Islet precursor cell (in vitro differentiated cells): ENCODE data around the gene PKP4.
"Not testable (repeated sequence)": the region's sequence is repeated elsewhere in the genome, so short reads cannot be mapped to it uniquely, and the experiment has no call there.

Experiments
- DNase-seq: peaks from one replicate; pipeline ENCODE4 v3.0.0-alpha.2; 2018

PKP4 gene

DNA sequence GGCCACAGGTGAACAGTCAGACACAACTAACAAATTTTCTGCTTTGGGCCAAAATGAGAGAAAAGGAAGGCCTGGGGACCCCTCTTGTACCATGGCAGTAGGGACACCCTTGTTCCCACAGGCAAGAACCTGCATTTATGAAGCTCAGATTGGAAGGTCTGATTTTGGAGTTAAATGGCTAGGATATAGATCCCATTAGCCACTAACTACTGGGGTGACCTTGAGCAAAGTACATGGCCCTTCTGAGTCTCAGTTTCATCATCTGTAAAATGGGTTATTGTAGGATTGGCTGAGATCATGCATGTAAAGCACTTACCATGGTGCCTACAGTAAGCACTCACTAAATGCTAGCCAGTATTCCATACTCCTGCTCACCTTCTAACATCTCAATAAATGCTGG lies 236.7 kb downstream of the PKP4 start:
- no peak for DNase-seq

DNA sequence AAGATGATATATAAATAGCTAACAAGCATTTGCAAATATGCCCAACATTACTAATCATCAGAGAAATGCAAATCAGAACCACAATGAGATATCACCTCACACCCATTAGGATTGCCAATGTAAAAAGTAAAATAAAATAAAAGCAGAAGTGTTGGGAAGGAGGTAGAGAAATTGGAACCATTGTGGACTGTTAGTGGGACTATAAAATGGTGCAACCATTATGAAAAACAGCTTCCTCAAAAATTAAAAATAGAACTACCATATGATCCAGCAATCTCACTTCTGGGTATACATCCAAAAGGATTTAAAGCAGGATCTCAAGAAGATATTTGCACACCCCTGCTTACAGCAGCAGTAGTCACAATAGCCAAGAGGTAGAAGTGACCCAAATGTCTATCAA lies 238.6 kb downstream of the PKP4 start:
- no peak for DNase-seq

DNA sequence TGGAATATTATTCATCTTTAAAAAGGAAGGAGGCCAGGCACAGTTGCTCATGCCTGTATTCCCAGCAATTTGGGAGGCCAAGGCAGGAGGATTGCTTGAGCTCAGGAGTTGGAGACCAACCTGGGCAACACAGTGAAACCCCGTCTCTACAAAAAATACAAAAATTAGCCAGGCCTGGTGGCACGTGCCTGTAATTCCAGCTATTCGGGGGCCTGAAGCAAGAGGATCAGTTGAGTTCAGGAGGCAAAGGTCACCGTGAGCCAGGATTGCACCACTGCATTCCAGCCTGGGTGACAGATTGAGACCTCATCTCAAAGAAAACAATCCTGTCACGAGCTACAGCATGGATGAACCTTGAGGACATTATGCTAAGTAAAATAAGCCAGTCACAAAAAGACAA lies 239.0 kb downstream of the PKP4 start:
- peak; percentile 48 for DNase-seq

DNA sequence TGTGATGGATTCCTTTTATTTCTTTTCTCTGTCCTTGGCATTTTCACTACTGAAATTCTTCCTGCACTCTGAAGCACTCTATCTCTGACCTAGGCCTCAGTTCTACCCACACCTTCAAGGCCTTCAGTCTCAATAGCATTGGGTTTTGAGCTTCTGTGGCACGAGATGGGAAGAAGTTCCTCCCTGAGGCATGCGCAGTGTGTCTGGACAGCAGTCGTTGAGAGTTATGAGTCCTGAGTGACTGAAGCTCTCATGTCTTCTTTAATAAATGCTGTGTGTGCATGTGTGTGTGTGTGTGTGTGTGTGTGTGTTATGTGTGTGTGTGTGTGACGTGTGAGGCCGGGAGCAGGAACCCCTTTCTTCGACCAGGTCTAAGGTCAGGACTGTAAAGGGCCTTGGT lies 242.6 kb downstream of the PKP4 start:
- peak; percentile 27 for DNase-seq

DNA sequence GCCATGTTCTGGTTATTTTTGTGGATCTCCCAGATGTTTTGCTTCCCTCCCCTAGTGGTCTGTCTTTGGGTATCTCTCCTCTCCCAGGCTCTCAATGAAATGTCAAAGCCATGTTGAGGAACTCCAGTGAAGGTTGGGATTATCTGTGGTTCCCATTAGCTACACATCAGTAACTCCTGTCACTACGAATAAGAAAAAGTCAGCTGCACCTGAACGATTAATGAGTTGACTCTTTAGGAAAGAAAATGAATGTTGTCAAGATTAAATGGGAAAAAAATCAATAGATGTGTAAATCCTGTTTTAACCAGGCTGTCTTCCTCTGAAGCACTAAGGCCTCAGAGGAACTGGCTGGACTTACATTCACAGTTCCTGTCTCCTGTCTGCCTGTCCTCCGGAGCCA lies 244.3 kb downstream of the PKP4 start:
- peak; percentile 11 for DNase-seq

DNA sequence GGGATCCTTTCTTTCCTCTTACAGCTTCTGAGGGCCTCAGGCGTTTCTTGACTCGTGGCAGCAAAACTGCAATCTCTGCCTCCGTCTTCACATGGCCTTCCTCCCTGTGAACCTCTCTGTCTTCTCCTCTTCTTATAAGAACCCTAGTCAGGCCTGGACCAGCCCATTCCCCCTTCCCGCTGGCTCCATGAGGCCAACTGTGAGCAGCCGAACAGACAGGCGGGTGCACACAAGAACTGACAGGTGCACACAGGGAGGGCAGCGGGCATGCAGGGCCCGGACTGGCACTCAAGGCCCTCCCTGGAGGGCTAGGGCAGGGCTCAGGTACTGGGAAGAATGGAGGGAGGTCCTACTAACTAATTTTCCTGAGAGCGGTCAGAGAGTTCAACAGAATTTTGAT lies 246.0 kb downstream of the PKP4 start:
- DNase-seq, result peak; percentile 19

DNA sequence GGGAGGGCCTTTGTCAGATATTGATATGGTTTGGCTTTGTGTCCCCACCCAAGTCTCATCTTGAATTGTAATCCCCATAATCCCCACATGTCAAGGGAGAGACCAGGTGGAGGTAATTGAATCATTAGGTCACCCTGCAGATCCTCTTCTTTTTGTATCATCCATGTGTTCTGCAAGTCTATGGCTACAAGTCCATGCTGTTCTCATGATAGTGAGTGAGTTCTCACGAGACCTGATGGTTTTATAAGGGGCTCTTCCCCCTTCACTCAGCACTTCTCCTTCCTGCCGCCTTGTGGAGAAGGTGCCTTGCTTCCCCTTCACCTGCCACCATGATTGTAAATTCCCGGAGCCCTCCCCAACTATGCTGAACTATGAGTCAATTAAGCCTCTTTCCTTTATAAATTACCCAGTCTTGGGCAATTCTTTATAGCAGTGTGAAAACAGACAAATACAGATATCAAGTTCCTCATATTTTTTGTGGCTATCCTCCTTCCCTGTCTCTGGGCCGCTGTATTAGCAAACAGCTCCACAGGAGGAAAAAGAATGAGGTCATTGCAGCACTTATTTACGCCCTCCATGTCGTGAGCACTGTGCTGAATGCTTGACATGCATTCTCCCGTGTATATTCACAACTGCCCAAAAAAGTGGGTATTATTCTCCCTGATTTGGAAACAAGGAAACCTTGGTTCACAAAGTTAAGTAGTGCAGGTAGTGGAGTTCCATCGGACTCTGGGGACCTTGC lies 248.1 kb downstream of the PKP4 start:
- DNase-seq, result not testable (repeated sequence)

DNA sequence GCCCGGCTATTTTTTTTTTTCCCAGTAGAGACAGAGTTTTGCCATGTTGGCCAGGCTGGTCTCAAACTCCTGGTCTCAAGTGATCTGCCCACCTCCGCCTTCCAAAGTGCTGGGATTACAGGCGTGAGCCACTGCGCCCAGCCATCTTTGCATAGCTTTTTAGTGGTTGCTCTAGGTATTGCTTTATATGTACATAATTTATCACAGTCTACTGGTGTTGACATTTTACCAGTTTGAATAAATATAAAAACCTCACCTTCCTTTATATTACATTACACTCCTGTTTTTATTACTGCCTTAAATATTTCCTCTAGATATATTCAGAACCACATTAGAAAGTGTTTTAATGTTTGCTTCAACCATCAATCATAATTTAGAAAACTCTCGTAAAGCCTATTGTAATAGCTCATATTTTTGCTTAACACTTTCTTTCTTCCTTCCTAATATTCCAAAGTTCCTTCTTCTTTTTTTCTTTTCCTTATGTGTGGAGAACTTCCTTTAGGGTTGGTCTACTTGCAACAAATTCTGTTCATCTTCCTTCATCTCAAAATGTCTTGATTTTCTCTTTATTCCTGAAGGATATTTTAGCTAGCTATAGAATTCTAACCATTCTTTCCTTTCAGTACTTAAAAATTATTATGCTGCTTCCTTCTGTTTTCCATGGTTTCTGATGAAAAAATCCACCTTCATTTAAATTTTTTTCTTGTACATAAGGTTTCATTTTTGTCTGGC lies 256.2 kb downstream of the PKP4 start:
- peak; percentile 11 for DNase-seq

DNA sequence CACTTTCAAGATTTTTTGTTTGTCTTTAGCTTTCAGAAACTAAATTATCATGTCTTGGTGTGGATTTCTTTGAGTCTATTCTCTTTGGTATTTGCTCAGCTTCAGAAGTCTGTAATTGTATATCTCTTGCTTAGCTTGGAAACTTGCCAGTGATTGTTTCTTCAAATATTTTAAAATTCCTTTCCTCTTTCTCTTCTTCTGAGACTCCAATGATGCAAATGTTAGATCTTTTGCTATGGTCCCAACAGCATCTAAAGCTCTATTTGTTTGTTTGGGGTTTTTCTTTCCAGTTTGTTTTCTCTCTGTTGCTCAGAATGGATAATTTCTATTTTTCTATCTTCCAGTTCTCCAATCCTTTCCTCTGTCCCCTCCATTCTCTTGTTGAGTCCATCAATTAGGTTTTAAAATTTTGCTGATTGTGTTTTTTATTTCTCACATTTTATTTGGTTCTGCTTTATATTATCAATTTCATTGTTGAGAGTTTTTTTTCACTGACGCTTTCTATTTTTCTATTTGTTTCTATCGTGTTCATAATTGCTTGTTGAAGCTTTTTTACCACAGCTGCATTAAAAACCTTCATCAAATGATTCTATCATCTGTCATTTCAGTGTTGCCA lies 256.9 kb downstream of the PKP4 start:
- no peak for DNase-seq

DNA sequence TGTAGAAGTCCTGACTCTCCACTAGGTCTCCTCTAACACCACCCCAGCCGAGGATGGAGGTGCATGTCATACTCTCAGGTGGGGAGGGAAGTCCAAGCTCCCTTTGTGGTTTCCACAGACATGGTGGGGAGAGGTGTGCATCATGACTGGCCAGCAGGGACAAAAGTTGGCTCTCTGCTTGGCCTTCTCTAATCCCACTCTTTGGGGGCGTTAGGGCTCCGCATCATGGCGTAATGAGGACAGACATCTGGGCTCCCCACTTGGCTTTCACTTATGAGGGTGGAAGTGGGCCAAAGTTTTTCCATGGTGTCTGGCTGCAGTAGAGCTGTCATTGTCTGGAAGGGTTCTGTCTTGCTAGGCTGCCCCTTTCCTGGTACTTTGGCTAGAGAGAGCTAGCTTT lies 257.7 kb downstream of the PKP4 start:
- DNase-seq, result peak; percentile 15

DNA sequence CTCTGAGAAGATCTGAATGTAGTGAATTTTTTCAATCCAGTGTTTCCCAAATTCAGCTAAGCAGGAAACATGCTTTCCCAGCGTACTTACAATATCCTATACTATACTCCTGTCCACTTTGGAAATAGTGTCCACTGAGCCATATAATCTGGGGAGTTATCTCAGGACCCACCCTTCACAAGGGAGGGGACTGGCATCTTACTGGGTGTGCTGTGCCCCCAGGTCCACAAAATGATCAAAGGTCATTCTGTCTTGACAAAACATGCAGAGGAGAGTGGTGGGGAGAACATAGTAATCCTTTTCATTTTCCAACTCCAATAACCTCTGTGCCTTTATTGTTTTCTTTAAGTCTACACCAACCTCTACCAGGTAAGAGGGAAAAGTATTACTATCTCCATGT lies 258.6 kb downstream of the PKP4 start:
- no peak for DNase-seq

DNA sequence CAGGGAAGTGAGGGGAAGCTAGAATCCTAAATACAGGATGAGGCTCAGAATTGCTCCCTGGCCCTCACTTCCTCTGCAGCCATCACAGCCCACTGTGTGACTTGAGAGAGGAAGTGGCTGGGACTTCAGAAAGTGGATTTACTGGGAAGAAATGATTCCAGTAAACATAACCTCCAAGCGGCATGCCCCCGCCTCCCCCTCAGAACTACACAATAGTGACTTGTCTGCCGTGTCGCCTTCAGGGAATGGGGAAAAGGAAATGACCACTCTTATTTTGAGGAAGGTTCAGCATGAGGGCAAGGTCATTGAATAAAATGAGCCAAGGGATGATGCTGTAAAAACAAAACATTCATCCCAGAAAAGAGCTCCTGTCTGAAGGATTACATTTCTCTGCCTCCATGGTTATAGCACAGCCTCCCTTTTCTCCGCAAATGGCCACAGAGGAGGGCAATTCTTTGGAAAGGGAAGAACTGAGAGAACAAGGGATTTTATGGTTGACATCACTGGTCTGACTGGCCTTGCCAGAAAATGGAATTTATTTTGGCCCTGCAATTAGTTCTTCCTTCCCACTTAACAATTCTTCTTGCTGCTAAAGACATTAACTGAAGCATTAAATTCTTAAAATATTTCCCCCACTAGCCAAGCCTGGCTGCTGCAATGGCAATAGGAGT lies 259.5 kb downstream of the PKP4 start:
- DNase-seq, result peak; percentile 57

DNA sequence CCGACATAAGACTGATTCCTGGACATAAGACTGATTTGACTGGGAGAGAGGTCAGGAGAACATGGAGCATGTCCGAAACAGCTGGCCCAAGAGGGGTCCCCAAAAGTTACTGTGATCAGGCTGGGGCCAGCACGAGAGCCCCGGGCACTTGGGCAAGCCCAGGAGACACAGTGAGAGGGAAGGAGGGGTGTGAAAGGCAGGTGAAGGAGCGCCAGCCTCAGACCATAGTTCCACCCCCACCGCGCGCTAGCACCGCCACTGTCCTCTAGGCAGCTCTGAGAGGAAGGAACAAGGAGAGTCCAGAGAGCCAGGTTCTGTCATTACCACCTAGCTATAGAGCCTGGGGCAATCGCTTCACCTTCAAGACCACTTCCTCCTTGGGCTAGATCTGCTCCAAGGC lies 260.2 kb downstream of the PKP4 start:
- peak; percentile 58 for DNase-seq

DNA sequence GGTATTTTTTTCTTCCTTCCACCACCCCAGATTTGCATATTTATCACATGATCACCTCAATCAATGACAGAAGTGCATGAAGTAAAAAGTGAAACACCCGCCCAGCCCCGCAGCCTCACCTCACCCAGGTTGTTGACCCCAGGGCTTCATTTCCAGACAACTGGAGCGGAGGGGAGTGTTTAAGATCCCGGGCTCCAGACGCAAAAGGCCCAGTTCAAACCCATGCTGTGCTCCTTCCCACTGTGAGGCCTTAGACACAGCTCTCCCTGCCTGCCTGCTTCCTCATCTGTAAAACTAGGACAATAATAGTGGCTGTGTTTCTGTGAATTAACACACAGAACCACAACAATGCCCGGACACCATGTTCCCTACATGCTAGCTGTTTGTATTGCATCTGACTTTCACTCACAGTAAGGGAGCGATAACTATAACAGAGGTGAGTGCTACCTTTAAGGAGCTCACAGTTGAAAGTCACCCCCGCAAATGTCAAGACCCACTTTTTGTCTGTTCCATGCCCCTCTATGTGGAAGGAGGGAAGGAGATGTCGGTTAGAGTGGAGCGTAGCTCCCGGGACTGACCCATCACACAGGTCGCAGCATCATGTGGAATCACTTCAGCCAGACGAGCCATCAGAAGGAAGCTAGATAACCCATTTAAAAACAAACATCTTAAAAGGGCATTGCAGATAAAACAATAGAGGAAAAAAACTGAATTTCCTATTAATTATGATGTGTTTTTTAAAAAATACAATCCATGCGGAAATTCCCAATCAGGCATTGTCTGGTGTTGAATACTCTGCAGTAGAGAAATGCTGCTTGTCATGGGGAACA lies 260.8 kb downstream of the PKP4 start:
- DNase-seq, result peak; percentile 63

DNA sequence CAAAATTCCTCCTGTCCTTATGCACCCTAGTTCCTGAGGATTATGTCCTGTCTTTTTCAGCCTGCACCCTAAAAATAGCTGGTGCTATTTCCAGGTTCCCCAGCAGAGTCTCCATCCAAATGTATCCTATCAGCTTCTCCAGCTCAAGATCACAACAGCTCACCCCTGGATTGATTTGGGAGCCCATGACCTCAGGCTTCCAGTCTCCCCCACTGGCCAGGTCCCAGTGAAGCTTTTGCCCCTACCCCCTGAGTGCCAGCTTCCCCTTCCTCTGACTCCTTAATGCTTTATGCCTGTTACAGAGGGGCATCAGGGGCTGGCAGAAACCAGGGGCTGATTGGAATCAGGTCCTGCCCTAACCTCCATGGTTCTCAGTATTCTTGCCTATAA lies 261.4 kb downstream of the PKP4 start:
- DNase-seq, result peak; percentile 7

DNA sequence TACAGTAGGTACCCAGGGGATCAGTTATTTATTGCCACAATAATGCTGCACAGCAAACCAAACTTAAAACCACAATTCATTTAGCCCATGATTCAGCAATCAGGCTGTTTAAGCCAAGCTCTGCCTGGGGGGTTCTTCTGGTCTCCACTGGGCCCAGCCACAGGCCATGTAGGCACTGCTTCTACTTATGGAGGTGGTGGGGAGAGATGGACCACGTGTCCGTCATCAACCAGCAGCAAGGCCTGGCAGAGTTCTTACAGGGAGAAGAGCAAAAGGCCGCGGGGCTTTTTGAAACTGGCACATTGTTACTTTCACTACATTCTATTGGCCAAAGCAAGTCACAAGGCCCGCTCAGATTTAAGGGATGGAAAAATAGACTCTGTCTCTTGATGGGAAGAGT lies 262.1 kb downstream of the PKP4 start:
- peak; percentile 35 for DNase-seq

DNA sequence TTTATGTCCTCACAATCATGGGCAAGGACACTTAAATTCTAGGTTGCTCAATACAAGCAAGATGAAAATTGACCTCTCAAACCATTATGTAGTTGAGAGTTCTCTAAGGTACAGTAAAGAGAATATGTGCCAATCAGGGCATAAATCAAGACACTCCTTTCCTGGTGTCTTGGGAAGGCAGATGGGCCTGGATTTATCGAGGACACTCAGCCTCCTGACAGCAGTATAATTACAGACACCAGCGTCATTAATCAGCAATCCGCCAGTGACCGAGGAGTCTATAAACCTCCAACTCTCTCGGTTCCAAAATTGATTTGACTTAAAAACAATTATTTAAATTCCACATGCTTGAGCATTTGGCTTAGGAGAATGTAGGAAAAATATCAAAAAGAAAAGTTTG lies 262.7 kb downstream of the PKP4 start:
- DNase-seq, result no peak

DNA sequence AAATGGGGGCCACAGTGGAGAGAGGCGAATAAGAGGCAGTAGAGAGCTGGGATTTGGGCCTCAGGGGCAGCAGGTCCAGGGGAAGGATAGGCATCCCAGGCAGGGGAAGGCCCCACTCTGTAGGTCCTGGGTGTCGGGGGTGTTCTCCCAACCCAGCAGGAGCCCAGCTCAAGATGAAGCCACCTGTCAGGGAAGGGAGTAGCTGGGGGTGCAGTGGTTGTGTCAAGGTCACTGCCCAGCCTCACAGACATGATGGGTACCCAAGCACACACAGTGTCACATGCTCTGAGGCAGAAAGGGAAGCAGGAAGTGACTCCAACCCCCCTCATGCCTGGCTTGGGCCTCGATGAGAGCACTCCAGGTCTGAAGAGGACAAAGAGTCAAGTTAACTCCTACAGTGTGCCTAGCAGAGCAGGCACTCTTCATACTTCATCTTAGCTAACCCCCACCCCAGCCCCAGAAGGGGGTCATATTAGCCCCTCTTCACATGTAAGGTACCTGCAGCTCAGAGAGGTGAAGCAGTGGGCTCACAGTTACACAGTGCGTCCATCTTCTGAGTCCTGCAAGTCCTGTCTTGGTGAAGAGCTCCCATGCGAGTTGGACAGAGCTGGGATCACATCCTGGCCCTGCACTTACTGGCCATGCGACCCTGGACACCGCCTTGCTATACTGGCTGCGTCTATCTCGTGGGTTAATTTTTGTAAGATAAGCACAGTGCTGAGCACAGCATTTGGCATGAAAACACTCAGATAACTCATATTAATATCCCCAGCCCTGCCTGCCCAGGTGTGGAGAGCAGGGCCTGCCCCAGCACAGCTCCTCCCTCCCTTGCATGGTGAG lies 265.7 kb downstream of the PKP4 start:
- peak; percentile 39 for DNase-seq

DNA sequence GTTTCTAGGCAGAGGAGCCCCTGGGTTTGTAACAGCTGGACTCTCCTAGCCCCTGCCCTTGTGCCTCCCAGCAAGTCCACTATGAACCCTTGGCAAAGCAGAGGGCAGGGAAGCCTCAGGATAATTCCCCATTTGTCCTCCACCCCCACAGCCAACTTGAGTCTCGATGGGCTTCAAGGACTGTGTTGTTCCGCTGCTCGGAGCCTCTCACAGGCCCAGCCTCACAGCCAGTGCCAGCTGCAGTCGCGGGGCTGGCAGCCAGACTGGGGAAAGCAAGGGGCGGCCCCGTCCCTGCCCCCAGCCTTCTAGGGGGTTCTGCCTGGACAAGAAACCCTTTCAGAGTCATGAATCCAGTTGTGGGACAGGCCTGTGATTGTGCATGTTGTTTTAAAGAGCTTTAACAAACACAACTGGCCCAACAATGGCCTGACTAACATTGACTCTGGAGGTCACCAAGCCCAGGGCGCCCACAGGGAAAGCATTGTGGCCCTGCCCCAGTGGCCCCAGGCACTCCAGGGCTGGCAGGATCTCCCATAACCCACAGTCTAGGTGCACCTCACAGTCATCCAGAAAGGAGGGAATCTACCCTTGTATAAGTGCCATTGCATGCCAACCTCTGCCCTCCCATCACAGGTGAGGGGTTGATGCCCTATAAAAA lies 266.6 kb downstream of the PKP4 start:
- peak; percentile 41 for DNase-seq

DNA sequence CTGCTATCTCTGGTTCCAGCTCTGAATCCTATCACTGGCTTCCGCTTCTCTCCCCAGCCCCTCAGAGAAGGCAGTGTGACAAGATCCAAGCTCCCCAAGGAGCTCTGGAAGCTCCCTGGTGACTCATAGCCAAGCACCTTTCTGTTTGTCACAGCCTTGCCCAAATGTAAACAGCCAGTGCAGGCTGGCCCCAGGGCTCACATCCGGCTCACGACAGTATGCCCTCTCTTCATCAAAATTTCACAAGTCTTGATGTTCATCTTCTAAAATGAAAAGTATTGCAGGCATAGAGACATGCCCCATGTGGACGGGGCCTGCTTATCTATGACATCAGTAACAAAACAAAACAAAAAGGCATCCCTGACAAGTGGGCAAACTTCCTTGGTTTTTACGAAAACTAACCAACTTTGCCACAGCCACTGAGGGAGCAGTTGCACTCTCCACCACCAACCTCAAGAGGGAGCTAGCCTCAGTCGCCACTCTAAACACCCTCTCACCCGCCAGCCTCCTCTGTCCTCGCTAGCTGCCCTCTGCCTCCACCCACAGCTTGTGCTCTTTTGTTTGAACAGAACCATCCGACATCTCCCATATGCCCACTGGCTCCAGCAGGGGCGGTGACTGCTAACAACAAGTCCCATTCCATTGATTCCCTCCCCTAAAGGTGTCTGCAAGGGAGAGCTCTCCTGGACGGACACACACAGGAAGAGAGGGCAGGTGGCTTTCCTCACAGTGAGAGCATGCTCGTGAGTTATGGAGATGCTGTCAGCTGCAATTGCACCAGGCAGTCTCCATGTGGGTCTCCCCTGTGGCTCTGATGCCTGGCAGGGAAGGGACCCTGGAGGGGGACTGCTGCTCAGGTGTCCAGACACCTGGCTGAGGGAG lies 267.4 kb downstream of the PKP4 start:
- peak; percentile 85 for DNase-seq
